ENCODE measurements around the gene TRAF3IP3.

Gene TRAF3IP3

DNA sequence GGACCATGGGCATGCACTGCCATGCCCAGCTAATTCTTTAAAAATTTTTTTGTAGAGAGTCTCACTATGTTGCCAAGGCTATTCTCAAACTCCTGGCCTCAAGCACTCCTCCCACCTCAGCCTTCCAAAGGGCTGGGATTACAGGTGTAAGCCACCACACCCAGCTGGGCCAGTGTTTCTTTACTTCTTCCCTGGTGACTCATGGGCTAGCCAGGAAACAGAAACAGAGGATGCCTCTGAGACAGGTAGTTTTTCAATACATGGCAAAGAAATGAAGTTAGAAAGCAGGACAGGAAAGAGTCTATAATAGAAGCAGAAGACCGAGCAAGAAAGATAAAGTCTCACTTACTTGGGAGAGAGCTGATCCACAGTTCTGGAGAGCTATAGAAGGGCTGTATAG lies 36.1 kb downstream of the TRAF3IP3 start:
- TF ChIP-seq EP300 (IDR thresholded peaks at IDR 0.05; ENCODE audit: borderline replicate concordance) (no peak), NFIC (IDR thresholded peaks at IDR 0.05) (no peak)

DNA sequence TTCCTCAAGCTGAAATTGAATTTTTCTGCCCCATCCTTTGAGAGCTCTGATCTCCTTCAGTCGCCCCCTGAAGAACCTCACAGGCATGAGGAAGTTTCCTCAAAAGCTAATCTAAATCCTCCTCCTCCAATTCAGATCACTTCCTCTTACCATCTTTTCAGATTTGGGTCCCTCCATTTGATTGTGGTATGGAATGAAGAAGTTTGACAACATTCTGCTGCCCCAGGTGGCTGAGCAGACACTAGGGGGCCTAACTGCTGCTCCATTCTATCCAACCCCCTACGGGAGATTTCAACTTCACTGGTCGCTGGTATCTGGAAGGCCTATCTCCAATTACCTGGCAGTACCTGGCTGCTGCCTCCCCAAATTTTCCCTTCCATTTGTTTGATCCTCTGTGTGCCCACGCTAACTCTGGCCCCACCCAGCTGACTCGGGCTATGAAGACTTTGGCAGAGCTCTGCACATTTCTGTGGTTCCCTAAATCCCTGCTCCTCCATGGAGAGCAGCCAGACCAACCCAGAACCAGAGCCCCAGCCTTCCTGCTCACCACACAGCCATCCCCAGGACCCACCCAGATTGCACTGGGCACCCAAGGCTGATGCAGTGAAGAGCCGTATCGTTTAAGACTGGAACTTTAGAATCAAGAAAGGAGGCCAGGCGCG lies 42.3 kb downstream of the TRAF3IP3 start:
- TF ChIP-seq FOXM1 (IDR thresholded peaks at IDR 0.05; ENCODE audit: borderline replicate concordance, low read depth) (no peak), RAD21 (IDR thresholded peaks at IDR 0.05; ENCODE audit: low read depth) (no peak), NFIC (IDR thresholded peaks at IDR 0.05) (no peak), YY1 (IDR thresholded peaks at IDR 0.05; ENCODE audit: low read depth) (no peak), TCF12 (IDR thresholded peaks at IDR 0.05; ENCODE audit: low read depth) (no peak), REST (IDR thresholded peaks at IDR 0.05; ENCODE audit: low read depth) (no peak), CEBPB (IDR thresholded peaks at IDR 0.05) (no peak), MAX (IDR thresholded peaks at IDR 0.05) (no peak), EGR1 (IDR thresholded peaks at IDR 0.05) (no peak), CREB1 (IDR thresholded peaks at IDR 0.05; ENCODE audit: low read depth) (no peak), TEAD4 (IDR thresholded peaks at IDR 0.05) (no peak), TAF1 (IDR thresholded peaks at IDR 0.05; ENCODE audit: low read depth) (no peak), EP300 (IDR thresholded peaks at IDR 0.05; ENCODE audit: borderline replicate concordance) (no peak), ZBTB7A (IDR thresholded peaks at IDR 0.05; ENCODE audit: low read depth) (no peak)
- TF ChIP-seq, protein P1, sequence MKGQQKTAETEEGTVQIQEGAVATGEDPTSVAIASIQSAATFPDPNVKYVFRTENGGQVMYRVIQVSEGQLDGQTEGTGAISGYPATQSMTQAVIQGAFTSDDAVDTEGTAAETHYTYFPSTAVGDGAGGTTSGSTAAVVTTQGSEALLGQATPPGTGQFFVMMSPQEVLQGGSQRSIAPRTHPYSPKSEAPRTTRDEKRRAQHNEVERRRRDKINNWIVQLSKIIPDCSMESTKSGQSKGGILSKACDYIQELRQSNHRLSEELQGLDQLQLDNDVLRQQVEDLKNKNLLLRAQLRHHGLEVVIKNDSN (IDR thresholded peaks at IDR 0.05): no peak

- TF ChIP-seq, protein P1 (IDR thresholded peaks at IDR 0.05): no peak
- TF ChIP-seq NFIC (IDR thresholded peaks at IDR 0.05) (no peak), CREB1 (IDR thresholded peaks at IDR 0.05; ENCODE audit: low read depth) (no peak), CEBPB (IDR thresholded peaks at IDR 0.05) (no peak), RAD21 (IDR thresholded peaks at IDR 0.05; ENCODE audit: low read depth) (no peak), ZBTB7A (IDR thresholded peaks at IDR 0.05; ENCODE audit: low read depth) (no peak), EGR1 (IDR thresholded peaks at IDR 0.05) (no peak), TCF12 (IDR thresholded peaks at IDR 0.05; ENCODE audit: low read depth) (no peak), TAF1 (IDR thresholded peaks at IDR 0.05; ENCODE audit: low read depth) (no peak), TEAD4 (IDR thresholded peaks at IDR 0.05) (no peak), EP300 (IDR thresholded peaks at IDR 0.05; ENCODE audit: borderline replicate concordance) (no peak), YY1 (IDR thresholded peaks at IDR 0.05; ENCODE audit: low read depth) (no peak), MAX (IDR thresholded peaks at IDR 0.05) (no peak), REST (IDR thresholded peaks at IDR 0.05; ENCODE audit: low read depth) (no peak), FOXM1 (IDR thresholded peaks at IDR 0.05; ENCODE audit: borderline replicate concordance, low read depth) (no peak)
These were observed 45.4 kb downstream of the TRAF3IP3 start for GRCh38 chr1:209800984-209801834.

DNA sequence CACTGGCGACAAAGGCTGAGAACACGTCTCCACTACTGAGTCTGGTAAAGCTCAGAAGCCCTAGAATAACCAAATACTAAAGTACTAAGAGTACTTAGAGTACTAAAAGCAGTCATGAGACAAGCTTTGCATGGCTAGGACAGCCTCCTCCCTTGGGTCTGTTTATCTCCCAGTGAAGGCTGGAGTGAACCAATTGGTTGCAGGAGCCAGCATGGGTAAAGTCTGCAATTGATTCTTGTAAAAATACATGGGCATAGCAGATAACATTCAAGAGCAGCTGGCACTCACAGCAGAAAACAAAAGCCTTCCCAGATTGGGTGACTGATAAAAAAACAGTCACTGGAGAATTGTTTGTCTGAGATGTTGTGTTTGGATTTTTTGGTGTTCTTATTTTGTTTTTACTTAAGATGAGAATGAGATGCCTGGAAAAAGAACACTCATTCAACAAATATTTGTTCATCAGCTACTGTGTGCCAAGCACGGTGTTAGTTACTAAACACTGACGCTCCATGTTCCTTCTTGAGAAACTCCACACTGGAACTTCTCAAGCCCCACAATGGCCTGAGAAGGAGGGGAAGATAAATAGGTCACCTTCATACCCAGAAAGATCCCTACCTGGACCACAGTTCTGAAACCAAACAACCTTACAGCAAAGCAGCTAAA lies 46.4 kb downstream of the TRAF3IP3 start:
- TF ChIP-seq CEBPB (IDR thresholded peaks at IDR 0.05) (no peak), NFIC (IDR thresholded peaks at IDR 0.05) (no peak), CREB1 (IDR thresholded peaks at IDR 0.05; ENCODE audit: low read depth) (no peak), RAD21 (IDR thresholded peaks at IDR 0.05; ENCODE audit: low read depth) (no peak), TCF12 (IDR thresholded peaks at IDR 0.05; ENCODE audit: low read depth) (no peak), ZBTB7A (IDR thresholded peaks at IDR 0.05; ENCODE audit: low read depth) (no peak), TAF1 (IDR thresholded peaks at IDR 0.05; ENCODE audit: low read depth) (no peak), EP300 (IDR thresholded peaks at IDR 0.05; ENCODE audit: borderline replicate concordance) (no peak), REST (IDR thresholded peaks at IDR 0.05; ENCODE audit: low read depth) (no peak), YY1 (IDR thresholded peaks at IDR 0.05; ENCODE audit: low read depth) (no peak), MAX (IDR thresholded peaks at IDR 0.05) (no peak), FOXM1 (IDR thresholded peaks at IDR 0.05; ENCODE audit: borderline replicate concordance, low read depth) (no peak), EGR1 (IDR thresholded peaks at IDR 0.05) (no peak), TEAD4 (IDR thresholded peaks at IDR 0.05) (no peak)
- TF ChIP-seq, protein P1 (IDR thresholded peaks at IDR 0.05): no peak
